ENCODE data around the gene AAK1. TPM values are rescaled to one million over a fixed set of nuclear protein-coding genes. Genes with fewer than 3 reads are reported as not detected.

AAK1 gene
- total RNA-seq, 1 experiment from 2014 or later = 30.6 TPM

- Histone ChIP-seq H3K4ac (ENCODE audit: low read depth, low read length) (no peak overlapping the region), H3T11ph (ENCODE audit: low read length) (no peak overlapping the region), H3K79me1 (ENCODE audit: insufficient read depth, low read depth, low read length, poor library complexity, severe bottlenecking) (no peaks in the 10 kb centered on the region), H3K14ac (ENCODE audit: insufficient read depth, low read length) (no peak overlapping the region), H3K79me2 (ENCODE audit: insufficient read depth, low read length) (no peaks in the 10 kb centered on the region), H3K23ac (ENCODE audit: insufficient read length, low read depth, low read length) (no peak overlapping the region), H4K20me1 (ENCODE audit: control insufficient read depth, insufficient read depth, insufficient read length) (no peaks in the 10 kb centered on the region), H3K9ac (ENCODE audit: extremely low read depth, insufficient read length, low read length) (no peak overlapping the region), H2BK120ac (ENCODE audit: low read depth, low read length, poor library complexity, severe bottlenecking) (no peak overlapping the region), H3K27me3 (ENCODE audit: insufficient read depth, low read length) (no peaks in the 10 kb centered on the region), H2BK12ac (ENCODE audit: insufficient read length, low read depth, low read length) (no peak overlapping the region), H4K8ac (replicated peaks; ENCODE audit: insufficient read length, low read depth, low read length) (no peak overlapping the region), H3K4me1 (ENCODE audit: insufficient read depth, low read length) (no peaks in the 10 kb centered on the region), H2BK5ac (ENCODE audit: insufficient read length, low read length) (no peak overlapping the region), H3K18ac (ENCODE audit: insufficient read length, low read depth, low read length) (no peak overlapping the region), H2BK15ac (ENCODE audit: low read depth, low read length) (no peak overlapping the region), H2AK5ac (ENCODE audit: insufficient read length, low read length) (no peak overlapping the region), H4K91ac (ENCODE audit: insufficient read length, low read depth, low read length) (no peak overlapping the region), H2BK20ac (ENCODE audit: low read depth, low read length, poor library complexity, severe bottlenecking) (no peak overlapping the region), H3K56ac (ENCODE audit: insufficient read length, low read depth, low read length) (no peak overlapping the region), H4K5ac (ENCODE audit: insufficient read length, low read depth, low read length) (no peak overlapping the region), H3K23me2 (ENCODE audit: insufficient read length, low read depth, low read length, poor library complexity, severe bottlenecking) (no peaks in the 10 kb centered on the region), H3K27ac (ENCODE audit: insufficient read length, low read depth, low read length) (no peak overlapping the region), H3K9me3 (ENCODE audit: control insufficient read depth, low read depth, low read length) (no peaks in the 10 kb centered on the region), H2AFZ (ENCODE audit: low read length) (no peak overlapping the region), H3K4me2 (ENCODE audit: insufficient read depth, insufficient read length, low read length) (no peak overlapping the region)
- whole genome bisulfite sequencing (ENCODE audit: extremely low coverage, insufficient read length, low lambda C conversion rate) = no CpG with 5 or more reads among the region's 2 CpGs
- DNase-seq = no peak
- Mint-ChIP-seq H3K36me3 (ENCODE audit: insufficient read depth in 1 of 3, low read depth in 3 of 3) (no peaks in the 10 kb centered on the region), H3K27me3 (ENCODE audit: low read depth) (peaks cover 2% of the 10 kb centered on the region; the same call in 1 of the 2 replicates), H3K4me1 (no peaks in the 10 kb centered on the region), H3K27ac (no peak overlapping the region), H3K9me3 (no peaks in the 10 kb centered on the region), H3K4me3 (no peak overlapping the region)
- TF ChIP-seq CTCF (conservative IDR thresholded peaks at IDR 0.05) = no peak
Measured at GRCh38 chr2:69689969-69690368, 46.4 kb upstream of the AAK1 start.
